GM10248 (cell line): ENCODE data around the gene MAP3K14.
A peak's percentile ranks its signal among the peaks of the same experiment; 100 is the strongest.

Experiments
- CTCF ChIA-PET: fragments of 300-600 bp; sonication (Branson Sonifier 250); formaldehyde crosslinking; extraction: SDS; loops from one replicate; lab custom pipeline; 2021; ENCODE audit warnings: antibody characterized with exemption; lab: Yijun Ruan, JAX
- POLR2A ChIA-PET: fragments of 350-650 bp; sonication (Branson Sonifier 250); formaldehyde crosslinking; extraction: SDS; loops from one replicate; lab custom pipeline; 2020; ENCODE audit warnings: antibody characterized with exemption; lab: Yijun Ruan, JAX
- DNase-seq: peaks from one replicate; pipeline ENCODE4 v3.0.0; 2012; ENCODE audit errors: extremely low spot score
- TF ChIP-seq, protein P1 (sequence below): IDR thresholded peaks from 2 replicates; pipeline ENCODE4 v1.5.1; 2012; ENCODE audit warnings: mild to moderate bottlenecking, low read depth; ENCODE audit errors: extremely low read depth, missing control alignments, control extremely low read depth

MAP3K14 gene

DNA sequence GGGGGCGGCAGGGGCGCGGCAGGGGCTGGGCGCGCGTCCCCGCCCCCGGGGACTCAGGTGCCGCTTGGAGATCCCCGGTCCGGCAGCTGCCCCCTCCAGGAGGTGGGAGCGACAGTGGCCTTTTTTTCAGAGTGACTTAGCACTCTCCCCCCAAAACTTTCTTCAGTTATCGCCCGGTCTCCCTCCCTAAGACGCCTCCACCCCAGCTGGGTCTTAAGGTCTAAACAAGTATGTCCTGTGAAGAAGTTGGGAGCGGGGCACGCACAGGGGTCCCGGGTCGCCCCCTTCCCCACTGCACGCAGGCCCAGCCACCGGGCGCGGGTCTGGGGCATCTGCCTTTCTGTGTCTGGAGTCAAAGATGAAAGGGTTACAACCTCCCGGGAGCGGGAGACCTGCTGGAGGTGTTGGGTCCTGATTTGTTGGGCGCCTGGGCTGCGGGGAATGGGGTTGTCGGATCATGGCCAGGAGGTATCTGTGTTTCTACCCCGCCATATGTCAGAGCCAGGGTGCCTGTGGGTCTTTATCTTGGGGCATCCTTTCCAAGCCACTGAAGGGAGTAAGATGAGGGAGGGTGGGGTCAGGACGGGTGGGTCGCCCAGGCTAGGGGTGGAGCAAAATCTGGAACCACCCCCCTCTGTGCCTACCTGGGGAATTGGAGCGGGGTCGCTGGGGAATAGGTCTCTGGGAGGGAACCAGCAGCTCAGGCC is 94.4 kb downstream of the MAP3K14 start:
- TF ChIP-seq, protein P1, sequence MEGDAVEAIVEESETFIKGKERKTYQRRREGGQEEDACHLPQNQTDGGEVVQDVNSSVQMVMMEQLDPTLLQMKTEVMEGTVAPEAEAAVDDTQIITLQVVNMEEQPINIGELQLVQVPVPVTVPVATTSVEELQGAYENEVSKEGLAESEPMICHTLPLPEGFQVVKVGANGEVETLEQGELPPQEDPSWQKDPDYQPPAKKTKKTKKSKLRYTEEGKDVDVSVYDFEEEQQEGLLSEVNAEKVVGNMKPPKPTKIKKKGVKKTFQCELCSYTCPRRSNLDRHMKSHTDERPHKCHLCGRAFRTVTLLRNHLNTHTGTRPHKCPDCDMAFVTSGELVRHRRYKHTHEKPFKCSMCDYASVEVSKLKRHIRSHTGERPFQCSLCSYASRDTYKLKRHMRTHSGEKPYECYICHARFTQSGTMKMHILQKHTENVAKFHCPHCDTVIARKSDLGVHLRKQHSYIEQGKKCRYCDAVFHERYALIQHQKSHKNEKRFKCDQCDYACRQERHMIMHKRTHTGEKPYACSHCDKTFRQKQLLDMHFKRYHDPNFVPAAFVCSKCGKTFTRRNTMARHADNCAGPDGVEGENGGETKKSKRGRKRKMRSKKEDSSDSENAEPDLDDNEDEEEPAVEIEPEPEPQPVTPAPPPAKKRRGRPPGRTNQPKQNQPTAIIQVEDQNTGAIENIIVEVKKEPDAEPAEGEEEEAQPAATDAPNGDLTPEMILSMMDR, result no peak

DNA sequence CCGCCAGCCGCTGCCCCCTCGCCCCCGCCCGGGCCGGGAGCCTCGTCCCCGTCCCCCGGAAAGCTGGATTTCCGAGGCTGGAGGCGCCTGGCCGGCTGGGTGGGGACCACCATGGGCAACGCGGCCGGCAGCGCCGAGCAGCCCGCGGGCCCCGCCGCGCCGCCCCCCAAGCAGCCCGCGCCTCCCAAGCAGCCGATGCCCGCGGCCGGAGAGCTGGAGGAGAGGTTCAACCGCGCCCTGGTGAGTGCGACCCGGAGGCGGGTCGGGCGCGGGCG is 94.9 kb downstream of the MAP3K14 start:
- CTCF ChIA-PET, result interaction anchor here (2.4 to 10.2 kb wide), 2 partner anchors 12 to 164 kb away, joined by 8 to 309 read pairs; no protein-coding TSS in a partner anchor
- TF ChIP-seq, protein P1, result no peak
- POLR2A ChIA-PET, result interaction anchor here (1.9 kb wide), 1 partner anchor 72 kb away, joined by 5 read pairs; no protein-coding TSS in a partner anchor
- no peak for DNase-seq

More for the DNA sequence above, 94.4 kb downstream of the MAP3K14 start:
- no peak for DNase-seq
- POLR2A ChIA-PET, result interaction anchor here (1.9 kb wide), 1 partner anchor 73 kb away, joined by 5 read pairs; no protein-coding TSS in a partner anchor
- CTCF ChIA-PET, result interaction anchor here (1.2 to 10.2 kb wide), 4 partner anchors 11 to 163 kb away, joined by 3 to 309 read pairs (median 7); partner anchors contain the start of gene ACBD4

DNA sequence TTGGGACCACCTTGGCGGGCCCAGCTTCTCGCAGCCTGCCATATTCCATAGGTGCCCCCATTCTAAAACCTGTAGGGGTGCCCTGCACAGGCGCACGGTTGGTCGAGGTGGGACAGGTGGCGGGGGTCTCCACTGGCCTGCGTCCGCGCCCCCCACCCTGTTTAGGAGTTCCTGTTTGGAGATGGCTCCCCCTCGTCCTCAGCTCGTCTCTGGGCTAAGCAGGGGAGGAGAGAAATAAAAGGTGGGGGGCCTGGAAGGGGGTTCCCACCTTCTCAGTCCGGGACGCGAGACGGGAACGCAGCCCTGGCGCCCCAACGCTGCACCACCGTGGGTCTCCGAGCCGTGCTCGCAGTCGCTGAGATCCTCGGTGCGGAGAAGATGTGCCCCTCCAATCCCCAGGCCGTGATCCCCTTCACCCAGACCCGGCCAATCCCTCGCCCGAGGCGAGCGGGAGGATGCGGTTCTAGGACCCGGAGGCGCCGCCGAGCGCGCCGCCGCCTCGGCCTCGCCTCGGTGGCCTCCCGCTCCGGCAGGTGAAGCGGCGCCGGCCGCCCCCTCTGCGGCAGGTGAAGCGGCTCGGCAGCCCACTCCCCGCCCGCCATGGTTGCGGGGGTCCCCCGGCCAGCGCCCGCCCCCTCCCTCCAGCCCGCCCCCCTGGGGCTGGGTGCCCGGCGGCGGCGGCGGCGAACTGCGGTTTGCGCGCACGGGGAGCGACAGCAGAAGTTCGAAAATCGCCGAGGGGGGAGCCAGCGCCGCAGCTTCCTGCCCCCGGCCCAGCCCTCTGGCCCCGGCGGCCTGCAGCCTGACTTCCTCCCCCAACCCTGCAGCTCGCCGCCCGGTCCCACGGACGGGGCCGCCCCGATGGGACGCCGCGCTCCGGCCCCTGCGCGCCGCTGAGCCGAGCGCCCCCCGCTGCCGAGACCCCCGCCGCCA is 95.5 kb downstream of the MAP3K14 start, which contains the start of gene FMNL1:
Gene FMNL1, plus strand, starts transcription at position 805 of the 933 bp plus-strand sequence. CDS start 240 bp downstream, outside the sequence.
- DNase-seq, result peak; percentile 71
- POLR2A ChIA-PET, result interaction anchor here (1.1 to 1.9 kb wide), 2 partner anchors 8 to 72 kb away, joined by 5 read pairs; no protein-coding TSS in a partner anchor
- TF ChIP-seq, protein P1, result no peak
- CTCF ChIA-PET, result interaction anchor here (0.7 to 10.2 kb wide), 9 partner anchors 12 to 209 kb away, joined by 3 to 309 read pairs (median 11); partner anchors contain the start of gene ACBD4

DNA sequence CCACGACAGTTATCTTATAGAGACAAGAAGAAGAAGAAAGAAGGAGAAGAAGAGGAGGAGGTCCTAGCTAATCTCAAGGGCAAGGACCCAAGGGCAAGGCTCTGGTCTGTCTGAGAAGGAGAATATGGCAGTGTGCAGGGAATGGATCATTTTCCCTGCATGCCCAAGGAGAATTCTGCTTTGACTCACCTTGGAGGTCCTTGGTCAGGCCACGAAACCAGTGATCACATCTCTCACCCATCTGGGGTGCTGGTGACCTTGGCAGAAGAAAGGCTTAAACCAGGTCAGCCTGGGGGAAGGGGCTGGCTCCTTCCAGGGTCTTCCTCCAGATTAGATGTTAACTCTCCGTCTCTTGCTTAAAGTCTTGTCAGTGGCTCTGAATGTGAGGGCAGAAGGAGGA is 96.7 kb downstream of the MAP3K14 start:
- TF ChIP-seq, protein P1, result no peak
- CTCF ChIA-PET, result interaction anchor here (0.9 to 10.2 kb wide), 22 partner anchors 10 to 173 kb away, joined by 3 to 309 read pairs (median 11); partner anchors contain the start of gene ACBD4
- POLR2A ChIA-PET, result no interaction called here
- DNase-seq, result no peak

DNA sequence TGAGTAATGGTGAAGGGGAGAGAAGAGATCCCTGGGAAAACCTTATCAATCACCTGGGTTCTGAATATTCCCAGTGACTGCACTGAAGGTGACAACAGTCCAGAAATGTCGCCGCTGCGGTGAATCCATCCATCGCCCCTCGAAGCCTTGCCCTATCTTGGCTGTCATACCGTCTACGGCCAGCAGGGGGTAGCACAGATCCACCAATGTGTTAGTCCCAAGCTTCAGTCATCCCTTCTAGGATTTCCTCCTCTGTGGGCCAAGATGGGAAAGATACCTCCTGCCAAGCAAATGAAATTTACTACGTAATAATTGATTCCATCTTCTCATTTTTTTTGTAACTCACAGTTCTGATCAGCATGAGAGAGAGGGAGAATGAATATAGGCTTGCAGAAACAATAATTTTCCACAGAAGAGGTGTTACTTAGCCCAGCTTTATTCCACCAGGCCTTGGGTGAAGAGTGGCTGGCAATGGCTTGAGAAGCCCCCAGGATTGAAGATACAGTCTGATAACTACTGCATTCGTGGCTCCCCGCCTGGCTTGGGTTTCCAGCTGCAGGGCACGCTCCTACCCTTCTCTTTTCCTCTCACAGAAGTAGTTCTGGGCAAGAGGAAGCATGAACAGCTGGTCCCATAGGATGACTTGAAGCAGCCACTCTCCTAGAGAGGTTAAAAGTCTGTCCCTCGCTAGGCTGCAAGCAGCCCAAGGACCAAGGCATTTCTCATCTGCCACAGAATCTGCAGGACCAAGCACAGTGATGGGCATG is 97.7 kb downstream of the MAP3K14 start:
- CTCF ChIA-PET, result interaction anchor here (0.7 to 10.2 kb wide), 43 partner anchors 9 to 613 kb away, joined by 3 to 309 read pairs (median 5); partner anchors contain the start of genes ACBD4 and HEXIM2
- TF ChIP-seq, protein P1, result peak; percentile 94
- POLR2A ChIA-PET, result interaction anchor here (0.5 to 1.6 kb wide), 5 partner anchors 12 to 79 kb away, joined by 3 to 11 read pairs (median 3); partner anchors contain the start of gene HEXIM1
- DNase-seq, result peak; percentile 74
